Measurements from ENCODE around the gene CDC42. TPM values are rescaled to one million over a fixed set of nuclear protein-coding genes. Genes with fewer than 3 reads are reported as not detected.

CDC42 gene
- total RNA-seq, 2 donors from 2014 or later: 264 to 345 TPM

DNA sequence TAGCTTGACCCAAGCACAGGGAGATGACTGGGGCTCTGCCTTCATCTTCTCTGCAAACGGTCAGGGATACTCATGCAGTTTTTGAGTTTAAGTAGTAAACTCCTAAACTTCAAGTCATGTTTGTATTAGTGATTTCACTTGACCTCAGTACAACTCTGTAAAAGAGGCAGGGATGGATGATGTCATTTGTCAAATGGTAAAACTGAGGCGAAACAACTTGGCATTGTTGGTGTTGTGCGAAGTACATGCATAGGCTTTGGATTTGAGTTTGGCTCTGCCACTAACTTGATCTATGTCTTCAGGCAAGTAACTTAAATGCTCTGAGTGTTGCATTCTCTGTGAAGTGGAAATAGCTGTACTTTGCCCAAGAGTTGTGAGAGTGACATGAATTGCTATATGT, 47.7 kb downstream of the CDC42 start:
- no peaks in the 10 kb centered on the region for H3K36me3 ChIP-seq
- intact Hi-C loops (cut with DNase I): loop anchor here (10.0 kb wide), 1 partner anchor 175 kb away; no protein-coding TSS in a partner anchor
- DNase-seq: no peak
- no peak overlapping the region for H3K27ac ChIP-seq
- TF ChIP-seq, protein P1, sequence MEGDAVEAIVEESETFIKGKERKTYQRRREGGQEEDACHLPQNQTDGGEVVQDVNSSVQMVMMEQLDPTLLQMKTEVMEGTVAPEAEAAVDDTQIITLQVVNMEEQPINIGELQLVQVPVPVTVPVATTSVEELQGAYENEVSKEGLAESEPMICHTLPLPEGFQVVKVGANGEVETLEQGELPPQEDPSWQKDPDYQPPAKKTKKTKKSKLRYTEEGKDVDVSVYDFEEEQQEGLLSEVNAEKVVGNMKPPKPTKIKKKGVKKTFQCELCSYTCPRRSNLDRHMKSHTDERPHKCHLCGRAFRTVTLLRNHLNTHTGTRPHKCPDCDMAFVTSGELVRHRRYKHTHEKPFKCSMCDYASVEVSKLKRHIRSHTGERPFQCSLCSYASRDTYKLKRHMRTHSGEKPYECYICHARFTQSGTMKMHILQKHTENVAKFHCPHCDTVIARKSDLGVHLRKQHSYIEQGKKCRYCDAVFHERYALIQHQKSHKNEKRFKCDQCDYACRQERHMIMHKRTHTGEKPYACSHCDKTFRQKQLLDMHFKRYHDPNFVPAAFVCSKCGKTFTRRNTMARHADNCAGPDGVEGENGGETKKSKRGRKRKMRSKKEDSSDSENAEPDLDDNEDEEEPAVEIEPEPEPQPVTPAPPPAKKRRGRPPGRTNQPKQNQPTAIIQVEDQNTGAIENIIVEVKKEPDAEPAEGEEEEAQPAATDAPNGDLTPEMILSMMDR (IDR thresholded peaks at IDR 0.05): no peak
- no peak overlapping the region for H3K4me3 ChIP-seq
- no peak overlapping the region for H3K9ac ChIP-seq (ENCODE audit: low read depth in 2 of 2, low read length in 2 of 2)
- H3K9me3 ChIP-seq: no peaks in the 10 kb centered on the region
- no peaks in the 10 kb centered on the region for H3K4me1 ChIP-seq
- H3K27me3 ChIP-seq: no peaks in the 10 kb centered on the region

DNA sequence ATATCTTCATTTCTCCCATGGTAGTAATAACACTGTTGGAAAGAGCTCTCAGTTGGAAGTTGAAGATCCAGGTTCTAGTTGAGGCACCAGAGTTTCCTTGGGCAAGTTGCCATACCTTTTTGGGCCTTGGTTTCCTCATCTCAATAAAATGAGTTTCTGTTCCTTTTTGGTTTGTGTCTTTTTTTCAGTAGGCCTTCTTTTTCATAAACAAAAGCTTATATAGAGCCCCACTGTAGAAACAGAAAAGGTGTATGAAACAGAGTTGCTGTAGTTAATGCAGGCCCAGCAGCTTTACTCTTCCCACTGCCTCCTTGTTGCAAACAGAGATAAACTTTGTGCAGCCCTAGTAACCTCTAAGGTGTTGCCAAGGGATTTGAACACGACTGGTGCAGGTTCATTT, 48.7 kb downstream of the CDC42 start:
- Histone ChIP-seq H3K9ac (ENCODE audit: low read depth in 2 of 2, low read length in 2 of 2) (no peak overlapping the region), H3K9me3 (no peaks in the 10 kb centered on the region), H3K36me3 (no peaks in the 10 kb centered on the region), H3K27ac (no peak overlapping the region), H3K4me1 (no peaks in the 10 kb centered on the region), H3K27me3 (no peaks in the 10 kb centered on the region), H3K4me3 (no peak overlapping the region)
- intact Hi-C loops (cut with DNase I): loop anchor here (10.0 kb wide), 1 partner anchor 174 kb away; no protein-coding TSS in a partner anchor
- TF ChIP-seq, protein P1 (IDR thresholded peaks at IDR 0.05): no peak
- DNase-seq: no peak

DNA sequence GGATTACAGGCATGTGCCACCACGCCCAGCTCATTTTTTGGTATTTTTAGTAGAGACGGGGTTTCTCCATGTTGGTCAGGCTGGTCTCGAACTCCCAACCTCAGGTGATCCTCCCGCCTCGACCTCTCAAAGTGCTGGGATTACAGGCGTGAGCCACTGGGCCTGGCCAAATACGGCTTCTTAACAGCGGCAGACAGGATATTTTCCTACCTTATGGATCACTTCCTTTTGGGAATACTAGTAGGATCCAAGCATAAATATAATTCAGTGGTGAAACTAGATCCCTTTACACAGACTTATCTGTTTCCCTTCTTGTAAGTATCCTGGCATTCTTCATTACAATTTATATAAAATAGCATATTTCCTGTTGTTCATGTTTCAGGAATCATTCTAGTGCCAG, 49.5 kb downstream of the CDC42 start:
- no peak overlapping the region for H3K27ac ChIP-seq
- no peak overlapping the region for H3K4me3 ChIP-seq
- H3K4me1 ChIP-seq: no peaks in the 10 kb centered on the region
- no peaks in the 10 kb centered on the region for H3K27me3 ChIP-seq
- intact Hi-C loops (cut with DNase I): loop anchor here (10.0 kb wide), 1 partner anchor 173 kb away; no protein-coding TSS in a partner anchor
- TF ChIP-seq, protein P1 (IDR thresholded peaks at IDR 0.05): no peak
- no peak for DNase-seq
- no peak overlapping the region for H3K9ac ChIP-seq (ENCODE audit: low read depth in 2 of 2, low read length in 2 of 2)
- H3K9me3 ChIP-seq: no peaks in the 10 kb centered on the region
- no peaks in the 10 kb centered on the region for H3K36me3 ChIP-seq

DNA sequence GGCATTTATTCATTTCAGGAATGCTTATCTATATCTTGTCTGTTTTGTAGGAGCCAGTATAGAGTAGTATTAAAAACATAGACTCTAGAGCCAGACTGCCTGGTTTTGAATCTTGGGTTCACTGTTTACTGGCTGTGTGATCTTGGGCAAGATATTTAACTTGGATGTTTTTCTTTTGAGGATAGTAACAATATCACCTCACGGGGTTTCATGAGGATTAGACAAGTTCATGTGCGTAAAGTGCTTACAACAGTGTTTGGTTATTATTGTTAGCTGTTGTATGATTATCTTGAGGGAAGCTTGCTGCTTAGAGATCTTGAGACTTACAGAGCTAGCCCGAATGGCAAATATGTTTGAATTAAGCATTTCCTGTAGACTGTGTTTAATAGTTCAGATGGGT, 50.2 kb downstream of the CDC42 start:
- intact Hi-C loops (cut with DNase I): loop anchor here (10.0 kb wide), 1 partner anchor 172 kb away; no protein-coding TSS in a partner anchor
- Histone ChIP-seq H3K27me3 (no peaks in the 10 kb centered on the region), H3K4me1 (no peaks in the 10 kb centered on the region), H3K9me3 (no peaks in the 10 kb centered on the region), H3K4me3 (no peak overlapping the region), H3K9ac (ENCODE audit: low read depth in 2 of 2, low read length in 2 of 2) (no peak overlapping the region), H3K36me3 (no peaks in the 10 kb centered on the region), H3K27ac (no peak overlapping the region)
- DNase-seq: no peak
- TF ChIP-seq, protein P1 (IDR thresholded peaks at IDR 0.05): no peak

DNA sequence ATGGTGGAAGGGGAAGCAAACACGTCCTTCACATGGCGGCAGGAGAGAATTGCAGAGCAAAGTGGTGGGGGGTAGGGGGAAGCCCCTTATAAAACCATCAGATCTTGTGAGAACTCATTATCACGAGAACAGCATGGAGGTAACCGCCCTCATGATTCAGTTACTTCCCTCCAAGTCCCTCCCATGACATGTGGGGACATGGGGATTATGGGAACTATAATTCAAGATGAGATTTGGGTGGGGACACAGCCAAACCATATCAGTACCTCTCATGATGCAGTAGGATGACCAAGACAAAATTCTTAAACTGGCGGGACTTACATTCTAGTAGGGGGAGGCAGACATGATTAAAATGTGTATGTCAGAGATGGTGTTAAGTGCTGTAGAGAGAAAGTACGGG, 51.6 kb downstream of the CDC42 start:
- Histone ChIP-seq H3K9me3 (no peaks in the 10 kb centered on the region), H3K27ac (no peak overlapping the region), H3K4me1 (no peaks in the 10 kb centered on the region), H3K9ac (ENCODE audit: low read depth in 2 of 2, low read length in 2 of 2) (no peak overlapping the region), H3K36me3 (no peaks in the 10 kb centered on the region), H3K4me3 (no peak overlapping the region), H3K27me3 (no peaks in the 10 kb centered on the region)
- TF ChIP-seq, protein P1 (IDR thresholded peaks at IDR 0.05): no peak
- intact Hi-C loops (cut with DNase I): loop anchor here (10.0 kb wide), 1 partner anchor 171 kb away; no protein-coding TSS in a partner anchor
- DNase-seq: no peak

Measured in colonic mucosa (tissue), 4 donors.